Measurements from ENCODE around the gene PODN. TPM values are rescaled to one million over a fixed set of nuclear protein-coding genes. Genes with fewer than 3 reads are reported as not detected.

The PODN gene
- total RNA-seq, 3 donors from 2014 or later = 55.1 to 246 (median 83.1) TPM

- H3K4me1 ChIP-seq = no peaks in the 10 kb centered on the region
- H3K9me3 ChIP-seq = no peaks in the 10 kb centered on the region
- H3K27me3 ChIP-seq = no peaks in the 10 kb centered on the region
- H3K4me3 ChIP-seq = no peak overlapping the region
- H3K36me3 ChIP-seq = no peaks in the 10 kb centered on the region
- intact Hi-C loops (cut with DNase I; ENCODE audit: low total_unique reads) = no loop called here
- H3K27ac ChIP-seq = no peak overlapping the region
- DNase-seq (ENCODE audit: low spot score in 2 of 2) = no peak
- TF ChIP-seq POLR2AphosphoS5 (IDR thresholded peaks at IDR 0.05) = no peak
- no peak for TF ChIP-seq POLR2A (IDR thresholded peaks at IDR 0.05)
- no peak for TF ChIP-seq CTCF (IDR thresholded peaks at IDR 0.05)
Measured at GRCh38 chr1:53092659-53093450, 30.8 kb downstream of the PODN start.

GRCh38 chr1:53093451-53093754, 31.4 kb downstream of the PODN start:
- Histone ChIP-seq H3K4me3 (no peak overlapping the region), H3K27me3 (no peaks in the 10 kb centered on the region), H3K27ac (no peak overlapping the region), H3K36me3 (no peaks in the 10 kb centered on the region), H3K9me3 (no peaks in the 10 kb centered on the region), H3K4me1 (no peaks in the 10 kb centered on the region)
- TF ChIP-seq POLR2A (IDR thresholded peaks at IDR 0.05) (no peak), POLR2AphosphoS5 (IDR thresholded peaks at IDR 0.05) (no peak), CTCF (IDR thresholded peaks at IDR 0.05) (no peak)
- no peak for DNase-seq (ENCODE audit: low spot score in 2 of 2)
- intact Hi-C loops (cut with DNase I; ENCODE audit: low total_unique reads) = no loop called here

GRCh38 chr1:53093778-53094532, 31.9 kb downstream of the PODN start:
- no peak for TF ChIP-seq POLR2A (IDR thresholded peaks at IDR 0.05)
- no peak for TF ChIP-seq CTCF (IDR thresholded peaks at IDR 0.05)
- no peak for TF ChIP-seq POLR2AphosphoS5 (IDR thresholded peaks at IDR 0.05)
- intact Hi-C loops (cut with DNase I; ENCODE audit: low total_unique reads) = no loop called here
- no peaks in the 10 kb centered on the region for H3K36me3 ChIP-seq

GRCh38 chr1:53094533-53094919, 32.5 kb downstream of the PODN start:
- H3K9me3 ChIP-seq = no peaks in the 10 kb centered on the region
- H3K4me1 ChIP-seq = no peaks in the 10 kb centered on the region
- no peak overlapping the region for H3K27ac ChIP-seq
- no peaks in the 10 kb centered on the region for H3K27me3 ChIP-seq
- intact Hi-C loops (cut with DNase I; ENCODE audit: low total_unique reads) = no loop called here
- TF ChIP-seq POLR2A (IDR thresholded peaks at IDR 0.05) (no peak), POLR2AphosphoS5 (IDR thresholded peaks at IDR 0.05) (no peak), CTCF (IDR thresholded peaks at IDR 0.05) (no peak)
- no peak for DNase-seq (ENCODE audit: low spot score in 2 of 2)
- no peaks in the 10 kb centered on the region for H3K36me3 ChIP-seq
- no peak overlapping the region for H3K4me3 ChIP-seq

More at GRCh38 chr1:53093778-53094532, 31.9 kb downstream of the PODN start:
- no peak for DNase-seq (ENCODE audit: low spot score in 2 of 2)
- H3K27me3 ChIP-seq = no peaks in the 10 kb centered on the region
- H3K4me1 ChIP-seq = no peaks in the 10 kb centered on the region
- no peaks in the 10 kb centered on the region for H3K9me3 ChIP-seq
- H3K27ac ChIP-seq = no peak overlapping the region
- H3K4me3 ChIP-seq = no peak overlapping the region

GRCh38 chr1:53104289-53104913, 42.4 kb downstream of the PODN start:
- intact Hi-C loops (cut with DNase I; ENCODE audit: low total_unique reads) = no loop called here
- no peaks in the 10 kb centered on the region for H3K4me1 ChIP-seq
- H3K27ac ChIP-seq = no peak overlapping the region
- no peaks in the 10 kb centered on the region for H3K36me3 ChIP-seq
- H3K27me3 ChIP-seq = no peaks in the 10 kb centered on the region
- TF ChIP-seq POLR2AphosphoS5 (IDR thresholded peaks at IDR 0.05) = no peak
- TF ChIP-seq CTCF (IDR thresholded peaks at IDR 0.05) = no peak
- TF ChIP-seq POLR2A (IDR thresholded peaks at IDR 0.05) = no peak
- no peak for DNase-seq (ENCODE audit: low spot score in 2 of 2)
- H3K4me3 ChIP-seq = no peak overlapping the region
- H3K9me3 ChIP-seq = no peaks in the 10 kb centered on the region
